Stimulated activated CD8-positive, alpha-beta memory T cell treated with anti-CD3 and anti-CD28 coated beads, Interleukin-7, amount 100 ng/mL, for 4 hours (primary cell): ENCODE measurements around the gene ADARB1.

ENCODE experiments used
- DNase-seq, 2 donors: peaks; one replicate each; pipeline ENCODE4 v3.0.0-alpha.2; 2020; ENCODE audit warnings: low read depth in 2 of 2

ADARB1 gene

DNA sequence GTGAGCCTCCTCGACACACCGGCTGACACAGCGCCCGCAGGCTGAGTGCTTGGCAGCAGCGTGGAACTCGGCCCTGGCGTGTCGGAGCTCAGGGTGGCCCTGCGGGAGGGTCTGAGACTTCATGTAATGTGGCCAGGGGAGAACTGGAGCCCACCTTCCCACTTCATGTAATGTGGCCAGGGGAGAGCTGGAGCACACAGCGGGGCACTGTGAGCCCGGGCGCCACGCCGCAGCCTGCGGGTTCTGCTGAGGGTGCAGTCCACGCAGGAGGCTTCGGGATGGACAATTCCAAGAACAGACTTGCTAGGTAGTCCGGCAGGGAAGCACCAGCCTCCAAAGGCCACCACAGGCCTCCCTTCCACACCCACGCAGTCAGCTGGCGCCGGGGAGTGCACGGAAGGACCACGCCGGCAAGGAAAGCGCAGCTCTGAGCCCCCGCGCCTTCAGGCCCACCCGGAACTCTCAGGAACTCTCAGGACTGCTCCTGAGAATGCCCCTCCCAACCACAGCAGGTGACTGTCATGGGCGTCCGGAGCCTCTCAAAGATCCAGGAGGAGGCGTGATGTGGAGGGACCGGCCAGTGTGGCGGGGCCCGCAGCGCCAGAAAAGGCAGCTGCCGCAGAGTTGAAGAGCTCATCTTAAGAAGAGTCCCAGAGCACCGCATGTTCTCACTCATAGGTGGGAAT, 19.3 kb upstream of the ADARB1 start:
- no peak for DNase-seq

DNA sequence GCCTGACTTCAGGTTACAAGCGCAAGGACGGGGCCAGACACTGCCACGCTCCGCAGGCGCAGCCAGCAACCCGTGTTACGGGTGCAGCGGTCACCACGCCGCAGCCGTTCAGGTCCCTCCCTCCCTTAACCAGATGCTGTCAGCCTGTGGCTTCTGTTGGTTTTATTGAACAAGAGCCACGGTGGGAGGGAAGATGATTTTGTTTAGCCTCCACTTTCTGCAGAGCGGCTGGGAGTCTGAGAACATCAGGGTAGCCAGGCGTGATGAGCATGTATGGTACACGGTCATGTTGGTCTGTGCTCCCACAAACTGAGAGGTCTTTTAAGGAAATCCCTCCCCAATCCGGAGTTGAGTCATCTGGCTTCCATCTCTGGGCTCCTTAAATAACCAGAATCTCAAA, 18.5 kb upstream of the ADARB1 start:
- DNase-seq: no peak

DNA sequence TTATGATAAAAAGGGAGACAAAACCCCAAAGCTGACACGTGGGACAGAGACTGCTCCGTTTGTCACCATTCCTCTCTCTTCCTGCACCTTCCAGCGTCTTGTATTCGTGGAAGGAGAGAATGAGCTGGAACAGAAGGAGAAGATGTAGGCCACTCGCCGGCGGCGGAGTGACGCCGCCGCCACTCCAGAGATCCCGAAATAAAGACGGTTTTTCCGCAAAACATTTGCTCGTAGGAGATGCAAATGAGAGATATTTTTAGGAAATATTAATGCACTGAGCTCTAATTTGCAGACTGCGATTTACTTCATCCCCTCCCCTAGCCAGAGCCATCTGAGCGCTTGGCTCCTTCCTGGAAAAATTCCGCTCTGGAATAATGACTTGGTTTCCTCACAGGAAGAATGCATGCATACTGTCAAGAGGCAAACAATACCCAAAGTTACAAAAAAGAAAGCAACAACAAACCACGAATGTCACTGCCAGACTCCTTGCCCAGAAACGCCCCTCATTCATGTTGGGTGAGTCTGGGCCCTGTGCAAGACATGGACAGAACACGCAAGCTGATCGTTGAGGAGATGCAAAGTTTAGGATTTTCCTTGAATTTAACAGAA, 18.0 kb upstream of the ADARB1 start:
- no peak for DNase-seq

DNA sequence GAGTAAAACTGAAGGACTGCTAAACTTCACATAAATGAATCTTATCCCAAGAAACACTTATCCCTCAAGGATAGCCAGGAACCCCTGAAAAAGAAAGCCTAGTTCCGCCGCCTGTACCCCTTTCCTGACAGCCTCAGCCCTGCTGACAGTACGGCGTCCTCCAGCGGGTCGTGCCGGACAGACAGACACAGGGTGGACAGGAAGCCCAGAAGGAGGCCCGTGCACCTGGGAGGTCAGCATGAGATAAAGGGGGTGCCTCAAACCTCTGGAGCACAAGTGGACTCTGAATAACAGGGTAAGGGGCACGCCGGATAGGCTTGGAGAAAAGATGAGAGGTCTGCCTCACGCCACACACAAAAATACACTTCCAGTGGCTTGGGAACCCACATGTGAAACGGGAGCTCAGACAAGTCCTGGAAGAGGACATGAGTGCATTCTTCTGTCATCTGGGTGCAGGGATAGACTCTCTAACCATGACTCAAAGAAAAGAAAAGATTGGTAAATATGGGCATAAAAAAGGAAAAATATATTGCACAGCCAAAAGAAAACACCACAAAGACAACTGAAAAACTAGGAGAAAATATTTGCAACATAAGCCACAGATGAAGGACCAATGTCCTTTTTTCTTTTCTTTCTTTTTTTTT, 17.3 kb upstream of the ADARB1 start:
- no peak for DNase-seq

DNA sequence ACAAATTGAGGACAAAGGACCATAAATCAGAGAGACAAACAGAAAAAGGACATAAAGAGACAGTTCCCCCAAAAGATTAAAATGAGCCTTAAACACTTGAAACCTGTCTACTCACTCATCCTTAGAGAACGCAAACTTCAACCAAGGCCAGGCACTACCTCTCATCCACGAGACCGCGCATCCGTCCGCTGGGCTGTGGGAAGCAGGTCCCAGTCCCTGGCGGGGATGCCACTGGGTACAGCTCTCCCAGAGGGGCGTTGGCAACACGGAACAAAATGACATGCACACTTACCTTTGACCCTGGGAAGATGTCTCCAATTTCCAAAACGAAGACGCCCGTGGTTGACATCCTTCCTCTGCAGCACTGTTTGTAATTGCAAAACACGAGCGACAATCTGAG, 16.5 kb upstream of the ADARB1 start:
- DNase-seq: no peak

DNA sequence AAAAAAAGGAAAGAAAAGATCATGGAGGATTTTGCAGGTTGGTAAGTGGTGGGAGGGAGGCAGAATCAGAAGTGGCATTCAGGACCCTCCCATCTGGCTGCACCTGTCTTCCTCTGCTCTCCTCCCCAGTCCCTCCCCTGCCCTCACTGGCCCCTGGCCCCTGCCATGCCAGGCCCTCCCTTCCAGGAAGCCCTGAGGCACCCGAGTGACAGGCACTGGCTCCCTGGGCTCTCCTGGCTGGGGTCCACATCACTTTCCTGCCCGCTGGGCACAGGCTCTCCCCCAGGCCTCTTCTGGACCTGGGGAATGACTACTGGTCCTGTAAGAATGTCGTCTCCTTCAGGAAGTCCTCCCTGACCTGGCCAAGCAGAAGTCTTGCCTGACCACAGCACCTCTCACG, 15.3 kb upstream of the ADARB1 start:
- DNase-seq: no peak

DNA sequence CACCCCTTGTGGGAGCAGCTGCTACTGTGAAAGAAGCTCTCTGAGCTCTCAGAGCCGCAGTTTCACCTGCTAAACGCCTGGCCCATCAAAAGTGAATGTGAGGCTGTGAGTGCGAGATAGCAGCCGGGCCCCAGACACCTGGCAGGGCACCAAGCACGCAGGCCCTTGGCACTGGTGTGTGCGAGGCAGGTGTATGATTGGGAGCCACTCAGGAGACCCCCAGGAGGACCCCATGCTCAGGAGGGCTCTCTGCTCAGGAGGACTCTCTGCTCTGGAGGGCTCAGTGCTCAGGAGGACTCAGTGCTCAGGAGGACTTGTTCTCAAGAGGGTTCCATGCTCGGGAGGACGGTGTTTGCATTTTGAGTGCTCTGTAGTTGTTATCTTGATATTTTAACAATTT, 14.3 kb upstream of the ADARB1 start:
- DNase-seq: no peak

DNA sequence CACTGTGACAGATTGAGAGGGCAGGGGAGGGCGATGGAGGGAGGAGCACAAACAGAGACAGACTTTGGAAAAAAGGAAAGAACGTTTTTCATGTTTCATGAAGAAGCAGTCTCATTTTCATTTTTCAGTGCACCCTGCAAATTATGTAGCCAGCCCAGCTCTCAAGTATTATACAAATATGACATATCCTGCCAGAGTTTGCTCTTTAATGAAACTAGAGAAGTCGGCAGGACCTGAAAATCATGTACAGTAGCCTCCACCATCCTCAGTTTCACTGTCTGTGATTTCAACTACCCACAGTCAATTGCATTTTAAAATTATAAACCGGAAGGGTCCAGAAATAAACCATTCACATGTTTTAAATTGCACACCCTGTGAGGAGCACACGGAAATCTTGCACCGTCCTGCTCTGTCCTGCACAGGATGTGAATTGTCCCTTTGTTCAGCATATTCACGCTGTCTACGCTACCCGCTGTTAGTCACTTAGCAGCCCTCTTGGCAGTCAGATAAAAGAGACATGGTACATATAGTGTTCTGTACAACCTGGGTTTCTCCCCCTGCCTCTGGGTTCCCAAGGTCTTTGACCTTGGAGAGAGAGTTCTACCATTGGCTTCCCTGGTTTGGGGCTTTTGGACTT, 13.6 kb upstream of the ADARB1 start:
- no peak for DNase-seq

DNA sequence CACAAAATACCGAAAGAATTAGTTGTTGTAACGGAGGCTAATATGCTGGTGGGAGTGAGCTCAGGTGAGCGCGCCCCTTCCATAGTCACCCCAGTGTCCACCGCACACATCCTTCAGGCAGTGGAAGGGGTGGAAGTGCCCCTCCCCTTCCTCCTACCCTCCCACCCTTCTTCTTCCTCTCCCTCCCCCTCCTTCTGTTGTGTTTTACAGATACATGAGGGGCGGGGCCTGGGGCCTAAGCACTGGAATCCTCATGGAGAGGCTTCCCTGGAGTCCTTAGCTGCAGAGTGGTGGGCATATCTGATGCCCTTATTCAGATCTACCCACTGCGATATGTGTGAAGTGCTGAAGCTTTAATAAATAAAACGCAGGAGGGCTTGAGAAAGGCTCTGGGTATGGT, 10.3 kb upstream of the ADARB1 start:
- DNase-seq: no peak

DNA sequence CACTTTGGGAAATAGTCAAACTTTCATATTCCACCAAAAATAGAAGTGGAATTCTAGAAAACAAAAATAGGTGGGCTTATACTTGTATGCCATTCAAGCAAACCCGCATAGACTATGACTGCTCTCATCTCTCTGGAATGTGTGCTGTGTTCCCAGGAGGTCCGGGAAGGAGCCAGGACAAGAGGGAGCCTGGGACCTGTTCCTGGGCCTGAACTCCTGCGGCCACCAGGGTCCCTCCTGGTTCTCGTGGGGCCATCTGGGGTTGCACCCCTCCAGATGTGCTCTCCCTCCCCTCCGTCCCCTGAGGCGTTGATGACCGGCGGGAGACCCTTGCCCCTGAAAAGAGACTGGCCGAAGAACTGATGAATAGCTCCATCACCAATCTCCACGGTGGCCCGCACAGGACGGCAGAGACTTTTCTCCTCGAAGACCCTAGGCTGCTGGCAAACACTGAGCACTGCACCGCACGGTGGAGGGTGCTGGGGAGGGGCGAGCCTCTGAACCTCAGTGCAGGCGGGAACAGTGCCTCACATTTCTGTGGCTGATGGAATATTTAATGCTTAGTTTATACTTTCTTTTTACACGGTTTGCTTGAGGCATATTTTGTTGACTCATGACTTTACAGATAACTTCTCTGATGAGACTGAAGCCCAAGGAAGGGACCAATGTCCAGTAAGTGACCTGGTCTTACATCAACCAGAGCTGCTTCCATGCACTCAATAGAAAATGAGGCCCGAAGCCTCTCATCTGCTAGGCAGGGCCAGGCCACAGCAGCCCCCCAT, 9.6 kb upstream of the ADARB1 start:
- DNase-seq: no peak

DNA sequence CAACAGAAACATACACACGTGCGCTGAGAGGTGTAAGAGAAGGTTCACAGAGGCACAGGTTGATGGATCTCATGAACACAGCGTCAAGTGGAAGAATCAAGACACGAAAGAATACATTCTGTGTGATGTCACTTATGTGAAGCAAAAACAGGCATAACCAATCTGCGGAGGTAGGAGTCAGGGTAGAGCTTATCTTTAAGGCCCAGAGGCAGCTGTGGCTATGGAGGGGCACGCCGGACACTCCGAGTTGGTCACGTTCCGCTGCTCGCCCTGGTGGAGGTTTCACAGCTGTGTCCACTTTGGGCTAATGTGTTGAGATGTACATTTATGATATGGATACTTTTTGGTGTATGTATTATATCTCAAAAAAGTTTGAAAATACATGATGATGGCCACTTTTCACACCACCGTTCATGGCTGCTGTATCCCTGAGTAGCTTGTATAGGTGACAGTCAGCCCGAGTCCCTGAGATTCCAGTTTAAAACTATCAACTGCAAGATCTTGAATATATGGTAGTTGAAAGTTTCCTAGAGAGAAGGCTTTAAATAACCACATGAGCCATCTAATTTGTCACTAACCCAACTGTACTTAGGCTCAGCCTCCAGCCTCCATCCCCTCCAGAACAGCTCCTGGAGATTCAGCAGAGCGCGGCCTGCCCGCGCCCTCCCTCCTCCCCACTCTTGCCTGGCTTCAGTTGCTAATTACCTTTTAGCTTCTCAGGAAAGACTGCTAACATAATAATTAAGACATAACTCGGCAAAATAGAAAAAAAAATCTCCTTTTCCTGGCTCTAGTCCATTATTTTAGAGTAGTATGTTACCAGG, 6.7 kb upstream of the ADARB1 start:
- no peak for DNase-seq

DNA sequence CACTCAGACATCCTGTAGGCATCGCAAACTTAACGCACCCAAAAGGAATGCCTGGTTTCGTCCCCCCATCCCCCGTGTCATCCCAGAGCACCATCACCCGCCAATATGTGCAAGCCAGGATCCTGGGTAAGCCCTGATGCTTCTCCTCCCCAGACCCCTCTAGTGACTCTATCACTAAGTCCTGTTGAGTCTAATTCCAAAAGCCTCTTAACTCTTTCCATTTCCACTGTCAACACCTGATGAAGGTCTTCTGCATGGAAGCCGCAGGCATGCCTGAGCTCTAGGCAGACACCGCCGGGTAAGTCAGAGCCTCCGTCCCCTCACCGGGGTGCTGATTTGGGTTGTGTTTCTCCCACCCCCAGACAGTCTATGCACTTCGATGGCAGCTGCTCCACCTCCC, 5.3 kb upstream of the ADARB1 start:
- no peak for DNase-seq

DNA sequence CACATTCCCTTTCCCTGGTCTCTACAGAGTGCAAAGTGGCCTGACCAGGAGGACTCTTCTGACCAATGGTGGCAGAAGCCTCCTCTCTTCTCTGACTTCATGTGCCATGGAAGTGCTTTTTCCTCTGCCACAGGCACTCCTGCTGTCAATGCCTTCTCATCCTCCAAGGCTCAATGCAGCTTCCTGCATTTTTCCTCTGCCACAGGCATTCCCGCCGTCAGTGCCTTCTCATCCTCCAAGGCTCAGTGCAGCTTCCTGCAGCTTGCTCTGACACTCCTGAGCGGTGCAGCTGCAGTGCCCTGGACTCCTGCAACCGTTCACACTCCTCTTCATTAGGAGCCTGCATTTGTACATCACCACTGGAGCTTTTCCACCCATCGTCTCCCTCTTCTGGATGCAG, 4.7 kb upstream of the ADARB1 start:
- DNase-seq: no peak

DNA sequence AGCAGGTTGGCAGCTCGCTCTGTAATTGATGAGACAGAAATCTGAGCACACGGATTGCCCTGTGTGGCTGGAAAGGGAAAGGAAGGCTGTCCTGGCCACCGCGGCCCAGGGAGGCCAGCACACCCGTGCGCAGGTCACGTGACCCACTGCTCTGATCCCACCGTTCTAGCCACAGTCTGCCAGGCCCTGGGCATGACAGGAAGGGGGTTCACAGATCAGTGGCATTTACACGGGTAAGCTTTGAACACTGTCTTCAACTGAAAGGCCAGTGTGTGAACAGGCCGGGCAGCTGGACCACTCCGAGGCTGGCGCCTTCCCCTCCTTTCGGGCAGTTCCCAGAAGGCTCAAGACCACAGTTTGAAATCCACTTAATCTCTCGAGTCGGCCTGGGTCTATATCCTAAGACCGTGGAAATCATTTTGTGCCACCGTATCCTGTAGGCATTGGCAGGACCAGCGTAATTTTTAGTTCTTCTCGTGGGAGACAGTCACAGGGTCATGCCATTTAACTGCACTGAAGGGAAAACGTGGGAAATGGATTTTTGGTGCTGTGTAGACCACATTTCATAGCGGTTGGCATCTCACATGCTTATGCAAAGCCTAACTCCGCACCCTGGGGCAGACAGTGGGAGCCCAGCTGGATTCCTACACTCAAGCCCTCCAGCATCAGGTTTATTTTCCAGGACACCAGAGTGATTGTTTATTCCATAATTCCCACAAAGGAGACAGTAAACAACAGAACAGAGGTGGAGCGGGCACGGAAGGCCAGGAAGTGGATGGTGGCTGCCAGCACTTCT, 3.1 kb upstream of the ADARB1 start:
- no peak for DNase-seq

DNA sequence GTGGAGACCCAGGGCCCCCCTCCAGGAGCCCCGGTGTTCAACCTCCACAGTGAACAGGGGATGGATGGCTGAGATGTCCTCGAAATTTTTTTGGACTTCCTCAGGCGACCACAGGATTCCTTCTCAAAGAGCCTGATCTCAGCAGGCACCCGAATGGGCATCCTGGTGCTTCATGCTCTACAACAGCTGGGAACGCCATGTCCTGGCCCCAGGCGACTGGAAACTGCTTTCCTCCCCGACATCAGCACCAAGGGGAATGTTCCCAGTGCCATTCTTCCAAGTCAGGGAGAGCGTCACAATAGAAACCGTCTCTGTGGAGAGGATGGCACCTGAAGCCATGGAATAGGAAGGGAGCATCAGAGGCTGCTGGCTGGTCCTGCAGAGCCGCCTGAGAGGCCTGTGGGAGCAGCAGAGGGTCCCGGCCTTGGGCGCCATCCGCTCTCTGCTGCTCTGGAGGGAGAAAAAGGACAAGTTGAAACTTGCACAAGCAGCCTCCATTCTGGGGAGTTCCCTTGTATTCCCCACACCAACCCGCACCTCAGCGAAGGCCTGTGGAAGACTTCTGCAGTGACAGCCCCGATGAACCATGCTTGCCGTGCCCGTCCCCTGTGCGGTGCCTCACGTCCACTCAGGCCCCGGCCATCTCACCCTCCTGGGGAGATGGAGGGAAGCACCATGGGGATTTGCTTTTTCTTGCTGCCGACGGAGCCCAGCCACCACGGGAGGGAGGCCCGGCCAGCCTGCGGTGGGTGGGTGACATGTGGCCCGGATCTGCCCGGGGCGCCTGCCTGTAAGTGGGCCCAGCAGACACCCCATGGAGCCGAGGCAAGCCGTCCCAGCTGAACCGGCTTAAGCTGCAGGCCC, 2.3 kb upstream of the ADARB1 start:
- DNase-seq: no peak

DNA sequence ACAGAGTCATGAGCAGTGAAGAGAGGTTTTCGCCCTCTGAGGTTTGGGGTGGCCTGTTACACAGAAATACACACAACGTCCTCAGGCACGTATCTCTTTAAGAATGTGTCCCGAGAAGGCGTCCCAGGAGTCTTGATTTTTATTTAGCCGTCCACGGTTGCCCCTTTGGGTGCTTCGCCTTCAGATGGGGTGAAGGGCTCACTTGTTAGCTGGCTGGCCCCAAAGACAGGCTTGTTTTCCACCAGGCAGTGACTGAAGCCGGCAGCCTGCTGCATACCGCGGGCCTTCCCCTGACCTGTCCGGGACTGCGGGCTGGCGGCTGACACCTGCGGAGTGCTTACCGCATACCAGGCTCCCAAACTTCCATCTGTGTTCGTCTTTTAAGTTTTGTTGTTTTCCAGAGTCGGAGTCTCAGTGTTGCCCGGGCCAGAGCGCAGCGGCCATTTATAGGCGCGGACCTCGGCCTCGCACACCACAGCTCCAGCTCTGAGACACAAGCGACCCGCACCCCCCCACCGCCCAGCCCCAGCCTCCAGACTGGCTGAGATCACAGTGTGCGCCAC, 1.6 kb upstream of the ADARB1 start:
- no peak for DNase-seq

DNA sequence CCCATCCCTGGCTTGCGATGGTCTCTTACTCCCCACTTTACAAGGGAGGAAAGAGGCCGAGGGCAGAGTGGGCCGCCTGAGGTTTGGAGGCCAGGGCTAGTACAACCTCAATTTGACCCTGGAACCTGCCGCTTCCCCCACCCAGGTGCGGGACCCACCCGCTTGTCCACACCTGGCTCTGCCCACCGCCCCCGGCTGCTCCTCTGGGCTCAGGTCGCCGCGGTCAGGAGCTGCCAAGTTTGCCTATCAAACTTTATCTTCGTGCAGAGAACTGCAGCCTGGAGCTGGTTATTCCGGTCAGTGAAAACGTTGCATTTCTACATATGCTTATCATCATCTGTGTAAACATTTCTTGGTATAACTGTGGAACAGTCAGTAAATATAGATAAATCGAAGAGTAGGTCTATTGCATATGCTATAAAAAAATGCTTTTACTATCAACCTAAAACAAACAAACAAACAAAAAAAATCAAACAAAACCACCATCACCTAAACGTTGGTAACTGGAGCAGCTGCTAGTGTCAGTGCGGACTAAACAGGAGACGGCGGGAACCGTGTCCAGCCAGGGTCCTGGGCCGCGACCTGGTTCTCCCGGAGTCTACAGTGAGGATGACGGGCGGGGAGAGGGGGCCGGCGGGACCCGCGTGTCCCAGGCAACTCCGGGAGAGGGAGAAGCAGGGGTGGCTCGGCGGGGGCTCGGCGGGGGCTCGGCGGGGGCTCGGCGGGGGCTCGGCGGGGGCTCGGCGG, 906 bp upstream of the ADARB1 start:
- DNase-seq: no peak

DNA sequence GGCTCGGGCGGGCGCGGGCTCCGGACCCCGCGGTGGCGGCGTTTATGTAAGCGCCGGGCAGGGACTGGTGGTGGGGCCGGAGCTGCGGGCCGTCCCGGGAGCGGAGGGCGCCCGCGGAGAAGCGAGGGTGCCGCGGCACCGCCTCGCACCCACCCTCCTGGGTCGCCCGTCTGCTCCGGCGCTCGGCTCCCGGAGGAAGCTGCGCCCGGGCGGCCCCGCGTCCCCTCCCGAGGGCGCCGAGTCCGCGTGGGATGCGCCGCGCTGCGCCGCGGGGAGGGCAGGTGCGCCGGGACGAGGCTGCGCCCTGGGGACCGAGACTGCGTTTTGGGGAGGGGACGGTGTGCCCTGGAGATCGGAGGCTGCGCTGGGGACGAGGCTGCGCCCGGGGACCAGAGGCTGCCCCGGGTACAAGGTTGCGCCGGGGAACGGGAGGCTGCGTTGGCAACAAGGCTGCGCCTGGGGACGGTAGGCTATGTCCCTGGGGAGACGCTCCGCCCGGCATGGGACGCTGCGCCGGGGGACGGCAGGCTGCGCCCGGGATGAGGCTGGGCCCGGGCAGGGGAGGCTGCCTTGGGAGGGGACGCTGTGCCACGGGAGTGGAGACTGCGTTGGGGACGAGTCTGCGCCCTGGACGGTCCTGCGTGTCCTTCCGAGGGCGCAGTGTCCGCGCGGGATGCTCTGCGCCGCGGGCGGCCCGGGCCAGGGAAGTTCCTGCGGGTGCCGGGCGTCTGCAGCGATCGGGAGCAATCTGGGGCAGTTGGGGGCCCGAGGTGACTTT, 627 bp downstream of the ADARB1 start:
- peak in 1 of 2 donors; percentile 28 for DNase-seq
